GM18867 (cell line): Measurements from ENCODE around the gene FRAS1.
"Not testable (repeated sequence)": the region's sequence is repeated elsewhere in the genome, so short reads cannot be mapped to it uniquely, and the experiment has no call there.

Experiments
- ATAC-seq: cut with Tn5 transposase; IDR thresholded peaks from one replicate; pipeline ENCODE4 v1.9.1; 2021; ENCODE audit warnings: mild to moderate bottlenecking, moderate library complexity; ENCODE audit not compliant: unreplicated experiment

FRAS1 gene

DNA sequence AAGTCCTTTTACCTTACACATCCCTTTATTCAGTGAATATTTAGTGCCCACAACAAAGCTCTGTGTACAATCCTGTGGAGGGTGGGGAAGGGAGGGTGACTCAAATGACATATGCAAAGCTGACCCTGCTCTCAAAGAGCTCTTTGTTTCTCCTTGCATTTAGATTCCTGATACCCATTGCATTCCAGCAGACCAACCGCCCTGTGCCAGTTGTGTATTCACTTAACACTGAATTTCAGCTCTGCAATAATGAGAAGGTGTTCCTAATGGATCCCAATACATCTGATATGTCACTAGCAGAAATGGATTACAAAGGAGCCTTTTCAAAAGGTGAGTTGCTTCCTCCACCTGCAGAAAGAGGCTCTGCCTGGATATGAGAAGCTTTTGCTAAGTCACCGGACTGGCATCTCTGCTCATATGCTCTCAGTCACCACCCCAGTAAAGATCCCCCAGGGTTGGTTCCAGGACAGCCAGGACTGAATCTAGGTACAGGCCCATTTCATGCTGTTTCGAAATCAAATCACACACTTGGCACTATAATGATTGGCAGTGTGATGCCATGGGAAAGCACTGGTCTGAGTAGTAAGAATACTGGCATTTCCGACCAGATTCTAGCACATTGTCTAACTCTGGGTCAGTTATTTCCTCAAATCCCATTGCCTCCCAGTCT, 477.3 kb downstream of the FRAS1 start:
- ATAC-seq, result no peak

DNA sequence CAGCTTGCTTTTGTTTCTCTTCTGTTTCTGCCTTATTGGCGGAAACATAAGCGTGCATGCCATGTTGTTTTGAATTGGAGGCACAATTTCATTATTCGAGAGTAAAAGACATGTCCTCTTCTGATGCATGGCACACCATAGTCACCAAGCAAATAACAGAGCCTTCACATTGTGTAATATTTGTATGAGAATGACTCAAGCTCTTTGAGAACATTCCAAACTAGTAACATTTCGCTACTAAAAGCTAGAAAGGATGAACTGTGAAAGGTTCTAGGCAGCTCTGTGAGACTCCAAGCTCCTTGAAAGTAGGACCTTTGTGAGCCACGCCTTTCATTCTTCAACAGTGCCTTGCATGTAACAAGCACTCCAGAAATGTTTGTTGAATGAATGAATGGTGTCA, 485.2 kb downstream of the FRAS1 start:
- no peak for ATAC-seq

DNA sequence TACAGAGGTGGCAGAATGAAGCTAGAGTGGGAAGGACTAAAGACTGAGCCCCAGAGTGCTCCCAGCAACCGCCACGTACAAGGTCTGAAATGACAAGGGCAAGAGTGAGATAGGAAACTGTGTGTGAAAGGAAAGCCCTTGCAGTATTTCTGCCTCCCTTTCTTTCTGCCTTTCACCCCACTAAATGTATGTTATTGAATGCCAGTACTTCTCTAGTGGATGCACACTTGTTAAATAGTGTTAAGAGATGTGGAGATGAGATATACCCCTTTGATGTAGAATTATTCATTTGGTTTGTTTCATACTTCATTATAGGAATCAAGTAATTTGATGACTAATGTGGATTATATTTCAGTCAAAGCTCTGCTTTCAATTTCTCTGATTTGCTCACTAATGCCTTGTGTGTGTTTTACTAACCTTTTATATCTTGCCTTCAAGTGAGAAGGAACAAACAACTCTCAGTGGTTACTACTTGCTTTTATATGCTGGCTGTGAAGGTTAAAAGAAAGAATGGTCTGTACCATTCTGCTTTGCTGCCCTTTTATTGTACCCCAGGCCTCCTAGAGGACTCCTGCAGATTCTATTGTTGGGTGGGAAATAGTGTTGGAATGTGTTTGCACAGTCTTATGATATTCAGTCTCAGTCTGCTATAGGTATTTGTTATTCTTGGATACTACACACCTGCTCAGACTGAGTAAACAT, 486.5 kb downstream of the FRAS1 start:
- no peak for ATAC-seq

DNA sequence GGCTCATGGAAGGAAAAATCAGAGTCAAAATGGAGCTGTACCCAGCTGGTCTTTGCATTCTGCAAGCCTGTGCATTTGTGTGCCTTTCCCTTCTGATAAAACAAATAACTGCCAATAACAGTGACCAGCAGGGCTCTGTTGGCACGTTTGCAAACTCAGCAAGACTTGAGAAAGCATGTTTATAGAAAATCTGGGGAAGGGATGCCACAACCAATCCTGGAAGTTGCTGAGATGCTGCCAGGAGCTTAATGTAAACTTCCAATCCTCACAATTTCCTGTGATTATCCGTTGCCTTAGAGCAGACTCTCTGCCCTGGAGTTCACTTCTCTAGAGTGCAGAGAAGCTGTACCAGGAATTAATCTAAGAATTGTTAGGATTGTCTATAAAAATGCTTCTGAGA, 487.6 kb downstream of the FRAS1 start:
- ATAC-seq, result no peak

DNA sequence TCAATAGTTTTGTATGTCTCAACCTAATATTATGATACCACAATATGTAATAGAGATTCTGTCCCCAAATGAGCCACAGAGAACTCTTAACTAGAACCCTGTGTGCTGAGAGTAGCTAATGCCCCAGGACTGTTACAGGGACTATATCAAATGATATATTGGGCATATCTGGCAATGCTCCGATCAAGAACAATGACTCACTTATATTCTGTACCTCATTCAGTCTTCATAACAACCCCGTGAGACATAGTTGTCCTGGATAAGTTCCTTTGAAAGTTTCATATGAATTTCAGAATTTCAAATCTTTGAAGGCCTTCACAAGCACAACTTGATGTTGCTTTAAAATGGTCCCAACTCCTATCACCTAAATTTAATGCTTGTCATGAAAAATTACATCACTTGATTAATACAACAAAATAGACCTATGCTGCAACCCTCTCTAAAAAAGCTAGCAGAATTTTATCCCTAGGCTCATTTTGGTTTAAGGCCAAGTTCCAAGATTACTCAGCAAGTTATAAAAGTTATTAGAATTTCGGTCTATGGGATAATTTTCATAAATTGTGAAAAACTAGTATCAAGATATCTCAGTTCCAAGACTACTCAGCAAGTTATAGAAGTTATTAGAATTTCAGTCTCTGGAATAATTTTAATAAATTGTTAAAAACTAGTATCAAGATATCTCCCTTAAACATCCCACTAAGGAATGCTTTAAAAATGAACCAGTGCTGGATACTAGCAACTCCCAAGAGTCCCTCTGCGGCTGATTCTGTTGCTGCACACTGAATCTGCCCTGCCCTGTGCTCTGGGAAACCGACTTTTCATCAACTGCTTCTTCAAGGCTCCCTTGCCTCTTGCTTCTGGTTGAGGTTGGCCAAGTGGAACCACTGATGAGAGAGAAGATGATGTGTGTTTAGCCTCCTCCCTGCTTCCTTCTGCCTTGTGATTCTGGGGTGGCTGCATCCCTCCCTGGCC, 488.4 kb downstream of the FRAS1 start:
- ATAC-seq, result no peak

DNA sequence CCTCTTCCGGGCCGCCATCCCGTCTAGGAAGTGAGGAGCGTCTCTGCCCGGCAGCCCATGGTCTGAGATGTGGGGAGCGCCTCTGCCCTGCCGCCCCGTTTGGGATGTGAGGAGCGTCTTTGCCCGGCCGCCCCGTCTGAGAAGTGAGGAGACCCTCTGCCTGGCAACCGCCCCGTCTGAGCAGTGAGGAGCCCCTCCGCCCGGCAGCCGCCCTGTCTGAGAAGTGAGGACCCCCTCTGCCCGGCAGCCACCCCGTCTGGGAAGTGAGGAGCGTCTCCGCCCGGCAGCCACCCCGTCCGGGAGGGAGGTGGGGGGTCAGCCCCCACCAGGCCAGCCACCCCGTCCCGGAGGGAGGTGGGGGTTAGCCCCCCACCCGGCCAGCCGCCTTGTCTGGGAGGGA, 490.8 kb downstream of the FRAS1 start:
- not testable (repeated sequence) for ATAC-seq

DNA sequence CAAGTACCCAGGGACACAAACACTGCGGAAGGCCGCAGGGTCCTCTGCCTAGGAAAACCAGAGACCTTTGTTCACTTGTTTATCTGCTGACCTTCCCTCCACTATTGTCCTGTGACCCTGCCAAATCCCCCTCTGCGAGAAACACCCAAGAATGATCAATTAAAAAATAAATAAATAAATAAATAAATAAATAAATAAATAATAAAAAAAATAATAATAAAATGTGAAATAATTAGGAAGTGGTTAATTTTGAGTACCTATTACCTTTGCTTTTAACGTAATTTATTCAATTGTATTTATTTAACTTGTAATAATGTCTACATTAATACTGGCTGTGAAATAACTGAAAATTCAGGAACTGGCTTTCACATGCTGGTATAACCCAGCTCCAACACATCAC, 491.8 kb downstream of the FRAS1 start:
- ATAC-seq, result not testable (repeated sequence)

DNA sequence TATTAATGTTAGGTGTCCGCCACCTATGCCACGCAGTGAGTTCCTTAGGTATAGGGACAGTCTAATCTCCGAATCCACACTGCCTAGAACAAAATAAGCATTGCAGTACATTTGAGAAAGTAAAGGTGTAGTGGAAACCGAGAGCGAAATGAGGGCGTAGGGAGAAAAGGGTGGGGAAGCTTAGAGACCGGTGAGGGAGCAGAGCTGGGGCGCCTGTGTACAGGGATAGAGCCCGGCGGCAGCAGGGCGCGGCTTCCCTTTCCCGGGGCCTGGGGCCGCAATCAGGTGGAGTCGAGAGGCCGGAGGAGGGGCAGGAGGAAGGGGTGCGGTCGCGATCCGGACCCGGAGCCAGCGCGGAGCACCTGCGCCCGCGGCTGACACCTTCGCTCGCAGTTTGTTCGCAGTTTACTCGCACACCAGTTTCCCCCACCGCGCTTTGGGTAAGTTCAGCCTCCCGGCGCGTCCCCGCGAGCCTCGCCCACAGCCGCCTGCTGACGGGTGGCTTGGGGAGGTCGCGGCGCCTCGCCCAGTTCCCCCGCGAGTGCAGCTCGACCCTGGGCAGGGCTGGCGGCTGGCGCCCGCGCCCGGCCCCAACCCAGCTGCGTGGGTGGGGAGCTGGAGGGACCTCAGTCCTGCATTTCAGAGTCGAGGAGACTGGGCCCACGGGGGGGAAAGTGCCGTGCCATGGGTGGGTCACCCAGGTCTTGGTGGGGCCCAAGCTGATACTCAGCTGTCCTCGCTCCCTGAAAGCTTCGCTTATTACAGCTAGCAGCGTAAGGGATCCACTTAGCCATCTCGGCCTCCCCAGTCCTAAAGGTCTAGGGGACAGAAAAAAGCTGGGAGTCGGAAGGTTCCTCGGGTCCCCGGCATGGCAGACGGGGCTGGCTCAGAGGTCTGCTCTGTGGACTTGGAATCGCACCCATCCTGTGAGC, 494.6 kb downstream of the FRAS1 start, which contains the start of gene ANXA3:
Gene ANXA3 (plus strand): TSS at position 351 of the 932 bp plus-strand sequence. CDS start 2,704 bp downstream, outside the sequence.
- no peak for ATAC-seq

DNA sequence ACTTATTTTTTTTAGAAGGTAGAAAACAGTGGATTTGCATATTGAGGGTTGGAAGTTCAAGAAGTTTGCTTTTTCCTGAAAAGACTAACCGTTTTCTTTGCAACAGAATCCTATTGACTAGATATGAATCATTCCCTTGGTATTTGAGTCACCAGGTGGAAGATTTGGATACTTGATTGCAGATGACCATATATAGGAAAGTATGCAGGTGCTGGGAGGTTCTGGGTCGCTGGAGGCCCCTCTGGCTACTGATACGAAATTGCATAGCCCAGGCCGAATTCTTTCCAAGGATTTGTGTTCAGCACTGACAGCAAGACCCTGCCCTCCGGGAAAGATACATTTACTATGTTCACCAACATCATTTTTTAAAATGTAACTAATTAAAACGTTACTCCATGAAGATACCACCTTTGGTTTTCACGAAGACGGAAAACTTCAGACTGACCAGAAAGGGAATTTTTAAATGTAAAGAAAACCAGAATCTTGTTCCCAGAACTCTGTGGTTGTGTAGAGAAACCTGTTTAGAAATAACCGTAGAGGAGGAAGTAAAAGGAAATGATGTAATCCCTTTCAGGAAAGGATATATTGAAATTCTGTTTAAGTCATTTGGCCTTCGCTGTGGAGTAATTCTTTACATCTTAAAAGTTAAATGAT, 495.4 kb downstream of the FRAS1 start:
- ATAC-seq, result no peak

DNA sequence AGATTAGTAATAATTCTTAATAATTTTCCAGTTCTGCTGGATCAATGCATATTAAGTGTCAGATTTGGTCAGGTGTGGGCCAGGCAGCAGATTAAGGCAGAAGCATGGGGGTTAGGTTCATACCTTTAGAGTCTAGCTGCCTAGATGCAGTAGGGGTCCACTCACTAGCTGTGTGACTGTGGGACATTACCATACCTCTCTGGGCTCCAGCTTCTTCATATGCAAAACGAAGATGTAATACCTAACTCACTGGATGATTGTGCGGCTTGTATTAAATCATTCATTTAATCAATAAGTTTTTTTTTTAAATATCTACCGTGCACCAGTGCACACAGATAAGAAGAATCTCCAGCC, 495.9 kb downstream of the FRAS1 start:
- ATAC-seq, result no peak

DNA sequence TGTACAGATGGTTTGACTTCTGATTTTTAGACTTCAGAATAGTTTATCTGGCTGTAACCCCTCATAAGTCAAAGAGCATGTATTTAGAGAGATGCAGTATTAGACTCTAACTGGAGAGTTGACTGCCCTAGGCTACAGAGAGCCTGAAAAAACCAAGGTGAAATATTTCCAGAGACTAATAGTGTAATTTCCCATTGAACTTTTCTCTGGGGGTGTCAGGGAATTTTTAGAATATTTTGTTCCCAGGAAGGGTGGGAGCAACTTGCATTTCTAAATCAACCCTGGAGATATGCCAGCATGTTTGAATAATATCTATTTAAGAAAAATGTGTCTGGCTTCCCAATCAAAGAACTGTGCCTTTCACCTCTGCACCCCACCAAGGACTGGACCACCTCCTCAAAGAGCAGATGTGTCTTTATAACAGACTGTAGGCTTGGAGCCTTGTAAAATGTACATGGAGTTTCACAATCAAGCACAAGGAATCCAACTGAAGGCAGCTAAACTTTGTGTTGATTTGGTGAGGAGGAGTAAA, 496.5 kb downstream of the FRAS1 start:
- no peak for ATAC-seq

DNA sequence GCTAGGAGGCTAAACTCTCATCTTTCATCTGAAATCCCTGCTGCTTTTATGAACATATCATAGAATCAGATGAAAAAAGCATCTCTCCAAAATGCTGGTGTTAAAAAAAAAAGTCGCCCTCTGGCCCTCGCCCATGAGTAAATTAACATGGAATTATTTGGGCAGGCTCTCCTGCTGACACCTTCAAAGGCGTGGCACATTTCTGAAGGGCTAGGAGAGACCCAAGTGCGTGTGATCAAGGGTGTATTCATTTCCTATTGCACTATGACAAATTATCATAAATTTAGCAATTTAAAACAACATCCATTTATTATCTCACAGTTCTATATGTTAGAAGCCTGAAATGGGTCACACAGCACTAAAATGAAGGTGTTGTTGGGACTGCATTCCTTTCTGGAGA, 499.5 kb downstream of the FRAS1 start:
- ATAC-seq, result no peak

DNA sequence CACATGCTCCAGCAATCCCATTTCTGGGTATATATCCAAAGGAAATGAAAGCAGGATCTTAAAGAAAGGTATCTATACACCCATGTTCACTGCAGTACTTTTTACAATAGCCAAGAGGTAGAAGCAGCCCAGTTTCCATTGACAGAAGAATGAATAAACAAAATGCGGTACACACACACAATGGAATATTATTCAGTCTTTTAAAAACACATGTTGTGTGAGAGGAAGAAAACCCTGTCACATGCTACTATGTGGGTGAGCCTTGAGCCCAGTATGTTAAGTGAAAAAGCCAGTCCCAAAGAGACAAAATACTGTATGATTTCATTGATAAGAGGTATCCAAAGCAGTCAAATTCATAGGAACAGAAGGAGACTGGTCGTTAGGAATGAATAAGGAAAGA, 500.7 kb downstream of the FRAS1 start:
- no peak for ATAC-seq

DNA sequence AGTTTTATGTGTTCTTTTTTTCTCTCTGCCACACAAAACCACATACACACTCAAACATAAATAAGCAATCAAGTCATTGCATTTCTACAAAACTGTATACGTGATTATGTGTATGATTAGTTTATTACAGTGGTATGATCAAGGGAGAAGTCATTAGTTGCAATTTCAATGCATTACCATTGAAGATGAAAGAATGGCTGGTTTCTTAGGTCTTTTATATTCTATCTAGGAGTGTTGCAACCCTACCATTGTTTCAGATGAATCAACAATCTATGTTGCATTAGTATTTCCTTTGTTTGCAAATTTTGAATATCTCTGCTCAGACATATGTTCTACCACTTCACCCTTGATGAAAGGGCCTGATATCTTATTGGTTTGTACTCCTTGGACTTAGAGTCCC, 501.3 kb downstream of the FRAS1 start:
- no peak for ATAC-seq

DNA sequence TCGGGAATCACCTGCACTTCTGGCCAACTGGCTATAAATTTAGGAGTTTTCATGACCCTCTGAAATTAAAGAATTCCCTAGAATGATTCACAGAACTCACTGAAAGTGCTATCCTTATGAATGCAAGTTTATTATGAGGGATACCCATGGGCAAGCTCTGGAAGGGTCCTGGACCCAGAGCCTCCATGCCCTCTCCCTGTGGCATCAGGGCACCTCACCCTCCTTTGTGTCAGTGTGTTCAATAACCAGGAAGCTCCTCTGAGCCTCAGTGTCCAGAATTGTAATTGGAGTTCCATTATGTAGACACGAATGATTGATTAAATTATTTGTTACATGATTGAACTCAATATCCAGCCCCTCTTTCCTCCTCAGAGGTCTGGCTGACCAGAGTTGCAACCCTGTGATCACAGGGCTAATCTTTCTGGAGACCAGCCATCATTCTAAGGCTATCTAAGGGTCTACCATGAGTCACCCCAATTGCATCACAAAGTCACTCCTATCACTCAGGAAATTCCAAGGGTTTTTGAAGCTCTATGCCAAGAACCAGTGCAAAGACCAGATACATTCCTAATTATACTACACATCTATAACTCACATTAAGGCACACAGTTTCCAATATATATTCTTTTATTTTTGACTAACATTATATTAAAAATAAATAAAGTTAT, 503.3 kb downstream of the FRAS1 start:
- no peak for ATAC-seq

DNA sequence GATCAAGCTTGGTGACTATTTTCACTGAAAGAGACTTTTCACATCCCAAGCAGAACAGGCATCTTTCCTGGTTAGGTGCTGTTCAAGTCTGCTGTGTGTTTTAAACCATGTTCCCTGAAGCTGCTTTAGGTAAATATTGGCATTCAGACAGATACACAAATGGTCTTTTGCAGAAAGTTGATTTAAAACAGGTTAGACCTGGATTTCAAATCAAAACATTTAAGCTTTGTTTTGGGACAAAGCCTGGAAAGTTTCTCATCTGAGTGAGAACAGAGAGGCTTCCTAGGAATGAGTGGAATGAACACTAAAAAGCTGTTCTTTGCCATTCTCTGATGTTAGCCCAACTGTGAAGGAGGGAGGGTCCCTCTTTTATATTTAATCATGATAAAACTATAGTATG, 504.6 kb downstream of the FRAS1 start:
- no peak for ATAC-seq

DNA sequence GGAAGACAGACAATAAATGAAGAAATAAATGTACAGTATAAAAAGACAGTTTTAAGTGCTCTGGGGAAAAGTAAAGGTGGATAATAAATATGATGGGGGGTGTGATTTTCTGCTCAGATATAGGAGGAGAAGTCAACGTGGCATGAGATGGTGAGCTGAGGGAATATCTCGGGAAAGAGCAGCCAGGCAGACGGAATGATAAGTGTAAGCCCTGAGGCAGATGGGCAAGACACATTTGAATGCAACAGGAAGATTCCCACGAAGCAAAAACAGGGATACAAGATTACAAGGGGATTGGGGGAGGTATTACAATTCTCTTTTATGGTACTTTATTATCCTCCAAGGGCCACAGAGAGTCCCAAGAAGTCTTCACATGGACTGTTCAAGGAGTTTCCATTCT, 505.6 kb downstream of the FRAS1 start:
- ATAC-seq, result no peak

DNA sequence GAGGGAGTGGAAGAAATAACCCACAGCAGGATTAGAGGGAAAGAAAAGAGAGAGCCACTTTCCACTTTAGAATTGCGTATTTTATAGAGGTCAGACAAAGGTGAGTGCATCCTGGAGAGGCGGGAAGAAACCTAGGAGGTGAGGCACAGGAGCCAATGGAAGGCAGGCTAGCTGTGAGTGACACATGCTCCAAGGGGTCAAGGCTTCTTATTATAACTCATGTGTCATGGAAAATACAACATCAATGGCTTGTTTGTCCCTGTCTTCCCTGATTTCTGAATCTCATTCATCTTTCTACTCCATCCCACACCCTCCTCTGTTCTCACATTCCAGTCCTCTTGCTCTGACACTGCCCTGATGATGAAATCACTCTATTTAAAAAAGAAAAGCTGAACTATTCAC, 508.8 kb downstream of the FRAS1 start:
- ATAC-seq, result no peak

DNA sequence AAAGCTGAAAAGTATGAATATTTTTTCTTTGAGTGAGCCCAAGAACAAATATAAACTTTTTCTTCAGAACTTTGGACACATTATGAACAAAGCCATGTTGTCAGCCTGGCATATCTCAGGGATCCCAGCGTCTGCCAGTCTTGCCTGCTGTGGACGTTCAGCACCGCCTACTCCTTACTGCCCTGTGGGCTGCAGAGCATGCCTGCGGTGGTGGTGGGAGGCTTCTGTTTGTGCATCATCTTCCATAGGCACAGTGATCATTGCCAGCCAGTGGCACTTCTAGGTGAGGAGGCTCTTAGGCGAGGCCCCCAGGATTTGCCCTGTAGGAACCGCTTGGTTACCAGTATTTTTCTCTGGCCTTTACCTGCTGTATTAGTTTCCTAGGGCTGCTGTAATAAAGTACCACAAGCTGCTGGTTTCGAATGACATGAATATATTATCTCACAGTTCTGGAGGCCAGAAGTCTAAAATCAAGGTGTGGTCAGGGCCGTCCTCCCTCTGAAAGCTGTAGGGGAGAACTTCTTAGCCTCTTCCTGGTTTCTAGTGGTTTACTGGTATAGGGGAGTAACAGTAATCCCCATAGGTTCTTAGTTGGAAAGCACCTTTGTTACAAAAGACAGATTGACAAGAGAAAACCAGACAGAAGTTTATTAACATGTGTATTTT, 509.8 kb downstream of the FRAS1 start:
- peak; percentile 77 for ATAC-seq
